ENCODE measurements around the gene PAPPA2.

DNA sequence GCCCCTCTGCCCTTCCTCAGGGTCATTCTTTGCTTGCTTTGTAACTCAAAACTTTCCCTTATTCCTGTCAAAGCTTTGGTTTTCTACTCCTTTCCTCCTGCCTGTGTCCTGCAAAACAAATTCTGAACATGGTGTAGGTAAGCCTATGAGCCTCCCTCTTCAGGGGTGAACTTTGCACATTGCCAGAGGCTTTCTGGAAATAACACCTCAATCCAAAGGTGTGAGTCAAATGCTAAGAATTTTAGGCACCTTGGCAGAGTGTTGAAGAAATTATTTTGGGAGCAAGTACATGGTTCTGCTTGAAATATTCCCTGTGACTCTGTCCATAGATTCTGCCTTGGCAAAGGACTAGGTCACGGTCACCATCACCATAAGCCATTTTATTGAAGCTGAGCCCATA, 70.0 kb downstream of the PAPPA2 start:
- TF ChIP-seq EP300 (IDR thresholded peaks at IDR 0.05) = no peak
- TF ChIP-seq, protein P1, sequence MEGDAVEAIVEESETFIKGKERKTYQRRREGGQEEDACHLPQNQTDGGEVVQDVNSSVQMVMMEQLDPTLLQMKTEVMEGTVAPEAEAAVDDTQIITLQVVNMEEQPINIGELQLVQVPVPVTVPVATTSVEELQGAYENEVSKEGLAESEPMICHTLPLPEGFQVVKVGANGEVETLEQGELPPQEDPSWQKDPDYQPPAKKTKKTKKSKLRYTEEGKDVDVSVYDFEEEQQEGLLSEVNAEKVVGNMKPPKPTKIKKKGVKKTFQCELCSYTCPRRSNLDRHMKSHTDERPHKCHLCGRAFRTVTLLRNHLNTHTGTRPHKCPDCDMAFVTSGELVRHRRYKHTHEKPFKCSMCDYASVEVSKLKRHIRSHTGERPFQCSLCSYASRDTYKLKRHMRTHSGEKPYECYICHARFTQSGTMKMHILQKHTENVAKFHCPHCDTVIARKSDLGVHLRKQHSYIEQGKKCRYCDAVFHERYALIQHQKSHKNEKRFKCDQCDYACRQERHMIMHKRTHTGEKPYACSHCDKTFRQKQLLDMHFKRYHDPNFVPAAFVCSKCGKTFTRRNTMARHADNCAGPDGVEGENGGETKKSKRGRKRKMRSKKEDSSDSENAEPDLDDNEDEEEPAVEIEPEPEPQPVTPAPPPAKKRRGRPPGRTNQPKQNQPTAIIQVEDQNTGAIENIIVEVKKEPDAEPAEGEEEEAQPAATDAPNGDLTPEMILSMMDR (IDR thresholded peaks at IDR 0.05) = no peak
- no peak for TF ChIP-seq POLR2AphosphoS5 (IDR thresholded peaks at IDR 0.05)
